Myocyte (in vitro differentiated cells): ENCODE results near the gene CPEB3. TPM values are rescaled to one million over a fixed set of nuclear protein-coding genes. Genes with fewer than 3 reads are reported as not detected.

Experiments used
- DNase-seq: peaks from one replicate; pipeline ENCODE4 v3.0.0-alpha.2; 2012; ENCODE audit warnings: low read depth
- total RNA-seq: library from RNA; depleted of rRNA; stranded (reverse); fragments of >200 nt; gene quantifications from 2 replicates; pipeline ENCODE4 v1.2.3, GENCODE V29; 2014

The CPEB3 gene
- total RNA-seq, 1 donor from 2014 or later: 3.9 TPM

- DNase-seq: no peak
These were observed 182.8 kb downstream of the CPEB3 start for GRCh38 chr10:92108120-92108519.

- no peak for DNase-seq
These were observed 187.3 kb downstream of the CPEB3 start for GRCh38 chr10:92103376-92104090.

GRCh38 chr10:92102601-92103213 is 188.2 kb downstream of the CPEB3 start:
- no peak for DNase-seq

- DNase-seq: no peak
These were observed 195.9 kb downstream of the CPEB3 start for GRCh38 chr10:92094960-92095359.

- DNase-seq: no peak
These were observed 198.9 kb downstream of the CPEB3 start for GRCh38 chr10:92091965-92092364.

- DNase-seq: peak; percentile 90
These were observed 203.0 kb downstream of the CPEB3 start for GRCh38 chr10:92087750-92088395.

- DNase-seq: no peak
These were observed 208.1 kb downstream of the CPEB3 start for GRCh38 chr10:92082583-92083280.

GRCh38 chr10:92081641-92082040 is 209.2 kb downstream of the CPEB3 start:
- no peak for DNase-seq

GRCh38 chr10:92080244-92080643 is 210.6 kb downstream of the CPEB3 start:
- DNase-seq: no peak

GRCh38 chr10:92079003-92079402 is 211.9 kb downstream of the CPEB3 start:
- DNase-seq: no peak

GRCh38 chr10:92076722-92077121 is 214.2 kb downstream of the CPEB3 start:
- no peak for DNase-seq

GRCh38 chr10:92075829-92076228 is 215.0 kb downstream of the CPEB3 start:
- no peak for DNase-seq

GRCh38 chr10:92074126-92074887 is 216.6 kb downstream of the CPEB3 start:
- peak; percentile 21 for DNase-seq

GRCh38 chr10:92068900-92069299 is 222.0 kb downstream of the CPEB3 start:
- no peak for DNase-seq

- DNase-seq: no peak
These were observed 224.5 kb downstream of the CPEB3 start for GRCh38 chr10:92066386-92066785.

- DNase-seq: peak; percentile 34
These were observed 226.4 kb downstream of the CPEB3 start for GRCh38 chr10:92064506-92064905.

GRCh38 chr10:92062273-92062672 is 228.6 kb downstream of the CPEB3 start:
- DNase-seq: no peak

- no peak for DNase-seq
These were observed 236.1 kb downstream of the CPEB3 start for GRCh38 chr10:92054807-92055206.

GRCh38 chr10:92052741-92053140 is 238.1 kb downstream of the CPEB3 start:
- no peak for DNase-seq

- DNase-seq: no peak
These were observed 238.8 kb downstream of the CPEB3 start for GRCh38 chr10:92052088-92052487.

GRCh38 chr10:92047215-92047614 is 243.7 kb downstream of the CPEB3 start:
- DNase-seq: no peak
